ENCODE measurements around the gene ADCY5.

Gene ADCY5

GRCh38 chr3:123298903-123299302 lies 150.0 kb downstream of the ADCY5 start:
- no peak for DNase-seq (ENCODE audit: low read depth, low spot score)
- ChIA-PET POLR2A (no interaction called here), CTCF (no interaction called here)
- no peak for TF ChIP-seq CTCF (IDR thresholded peaks at IDR 0.05; ENCODE audit: insufficient read depth, low read length, missing control alignments)
- H3K4me3 ChIP-seq (ENCODE audit: low read depth, low read length): no peak overlapping the region

- POLR2A ChIA-PET: no interaction called here
- TF ChIP-seq CTCF (IDR thresholded peaks at IDR 0.05; ENCODE audit: insufficient read depth, low read length, missing control alignments): no peak
- DNase-seq (ENCODE audit: low read depth, low spot score): no peak
- CTCF ChIA-PET: interaction anchor here (1.3 to 1.5 kb wide), 2 partner anchors 10 to 13 kb away, joined by 4 to 7 read pairs; no protein-coding TSS in a partner anchor
- no peak overlapping the region for H3K4me3 ChIP-seq (ENCODE audit: low read depth, low read length)
These were observed 151.3 kb downstream of the ADCY5 start for GRCh38 chr3:123297627-123297899.

- POLR2A ChIA-PET: no interaction called here
- no peak for DNase-seq (ENCODE audit: low read depth, low spot score)
- CTCF ChIA-PET: interaction anchor here (1.3 to 1.5 kb wide), 2 partner anchors 9 to 12 kb away, joined by 4 to 7 read pairs; no protein-coding TSS in a partner anchor
- no peak overlapping the region for H3K4me3 ChIP-seq (ENCODE audit: low read depth, low read length)
- TF ChIP-seq CTCF (IDR thresholded peaks at IDR 0.05; ENCODE audit: insufficient read depth, low read length, missing control alignments): no peak
These were observed 151.9 kb downstream of the ADCY5 start for GRCh38 chr3:123296836-123297626.

- TF ChIP-seq CTCF (IDR thresholded peaks at IDR 0.05; ENCODE audit: insufficient read depth, low read length, missing control alignments): no peak
- ChIA-PET POLR2A (no interaction called here), CTCF (interaction anchor here (1.3 kb wide), 1 partner anchor 11 kb away, joined by 4 read pairs; no protein-coding TSS in a partner anchor)
- no peak overlapping the region for H3K4me3 ChIP-seq (ENCODE audit: low read depth, low read length)
- DNase-seq (ENCODE audit: low read depth, low spot score): no peak
These were observed 152.6 kb downstream of the ADCY5 start for GRCh38 chr3:123296261-123296660.

GRCh38 chr3:123295901-123296250 lies 153.0 kb downstream of the ADCY5 start:
- no peak for DNase-seq (ENCODE audit: low read depth, low spot score)
- ChIA-PET POLR2A (no interaction called here), CTCF (interaction anchor here (1.1 kb wide), 1 partner anchor 10 kb away, joined by 3 read pairs; no protein-coding TSS in a partner anchor)
- TF ChIP-seq CTCF (IDR thresholded peaks at IDR 0.05; ENCODE audit: insufficient read depth, low read length, missing control alignments): no peak
- no peak overlapping the region for H3K4me3 ChIP-seq (ENCODE audit: low read depth, low read length)

- ChIA-PET POLR2A (no interaction called here), CTCF (interaction anchor here (0.7 to 1.1 kb wide), 2 partner anchors 9 to 32 kb away, joined by 3 read pairs; no protein-coding TSS in a partner anchor)
- no peak for DNase-seq (ENCODE audit: low read depth, low spot score)
- no peak overlapping the region for H3K4me3 ChIP-seq (ENCODE audit: low read depth, low read length)
- no peak for TF ChIP-seq CTCF (IDR thresholded peaks at IDR 0.05; ENCODE audit: insufficient read depth, low read length, missing control alignments)
These were observed 153.6 kb downstream of the ADCY5 start for GRCh38 chr3:123295171-123295900.

Data from AG04449 (cell line).